ENCODE measurements around the gene KRT31.
"Not testable (repeated sequence)": the region's sequence is repeated elsewhere in the genome, so short reads cannot be mapped to it uniquely, and the experiment has no call there.

KRT31 gene

DNA sequence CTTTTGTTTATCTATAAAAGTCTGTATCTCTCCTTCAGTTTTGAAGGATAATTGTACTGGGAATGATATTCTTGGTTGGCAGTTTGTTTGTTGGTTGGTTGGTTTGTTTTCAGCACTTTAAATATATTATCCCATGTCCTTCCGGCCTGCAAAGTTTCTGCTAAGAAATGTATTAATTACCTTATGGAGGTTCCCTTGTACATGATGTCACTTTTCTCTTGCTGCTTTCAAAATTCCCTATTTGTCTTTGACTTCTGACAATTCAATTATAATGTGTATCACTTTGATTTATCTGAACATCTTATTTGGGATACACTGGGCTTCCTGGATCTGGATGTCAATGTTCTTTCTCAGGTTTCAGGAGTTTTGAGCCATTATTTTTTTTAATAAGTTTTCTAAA is 11.2 kb downstream of the KRT31 start:
- DNase-seq = no peak

GRCh38 chr17:41383690-41384089 is 13.7 kb downstream of the KRT31 start:
- peak in 1 of 4 experiments; percentile 13 for DNase-seq

DNA sequence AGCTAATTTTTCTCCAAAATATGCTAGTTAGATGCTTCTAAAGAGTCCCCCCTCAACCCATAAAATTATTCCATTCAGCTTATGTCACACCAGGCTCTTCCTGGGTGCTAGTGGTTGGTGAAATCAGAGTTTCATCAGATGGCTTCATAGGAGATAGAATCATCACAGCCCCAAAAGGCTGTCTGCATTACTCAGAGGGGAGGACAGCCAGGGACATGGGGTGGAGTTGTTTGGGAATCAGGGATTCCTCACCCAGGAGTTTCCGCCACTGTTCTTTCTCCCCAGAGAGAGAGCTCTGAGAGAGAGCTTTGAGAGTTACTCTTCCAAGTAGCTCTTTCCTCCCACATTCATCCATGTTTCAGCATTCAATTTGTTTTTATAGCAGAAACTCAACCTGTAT is 15.0 kb downstream of the KRT31 start:
- no peak for DNase-seq

DNA sequence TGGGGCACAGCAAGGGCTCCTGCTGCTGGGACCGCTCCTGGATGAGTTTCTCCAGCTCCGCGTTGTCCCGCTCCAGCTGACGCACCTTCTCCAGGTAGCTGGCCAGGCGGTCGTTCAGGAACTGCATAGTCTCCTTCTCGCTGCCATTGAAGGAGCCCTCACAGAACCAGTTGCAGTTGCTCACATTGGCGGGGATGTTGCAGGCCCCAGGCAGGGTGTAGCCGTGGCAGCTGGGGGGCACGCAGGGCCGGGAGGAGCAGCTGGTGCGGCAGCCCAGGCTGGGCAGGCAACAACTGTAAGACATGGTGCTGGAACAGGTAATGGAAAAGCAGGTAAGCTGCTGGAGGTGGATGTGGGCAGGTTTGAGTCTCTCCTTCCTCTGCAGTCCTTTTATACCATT is 15.5 kb downstream of the KRT31 start, which contains the start of gene KRT34:
TSS of gene KRT34 (minus strand) at position 364 of the 400 bp plus-strand sequence. CDS start at position 304, 60 bp downstream.
- DNase-seq = not testable (repeated sequence)

GRCh38 chr17:41380091-41380490 is 17.3 kb downstream of the KRT31 start:
- not testable (repeated sequence) for DNase-seq

DNA sequence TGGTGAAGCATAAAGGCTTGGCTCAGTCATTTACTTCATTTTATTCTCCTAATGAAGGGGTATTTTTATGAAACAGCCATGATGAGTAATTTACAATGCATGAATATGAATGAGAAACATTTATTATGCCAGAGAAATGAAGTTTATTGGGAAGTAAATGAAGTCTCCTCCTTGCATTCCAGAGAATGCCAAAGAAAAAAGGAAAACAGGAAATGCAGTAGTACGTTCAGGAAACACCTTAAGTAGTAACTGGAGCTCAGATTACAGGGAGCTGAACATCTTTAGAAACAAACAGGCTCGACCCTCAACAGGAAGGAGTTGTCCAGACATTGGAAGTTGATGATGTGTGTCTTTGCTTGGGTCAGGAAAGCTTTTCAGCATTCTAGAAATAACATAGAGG is 19.9 kb downstream of the KRT31 start:
- no peak for DNase-seq

DNA sequence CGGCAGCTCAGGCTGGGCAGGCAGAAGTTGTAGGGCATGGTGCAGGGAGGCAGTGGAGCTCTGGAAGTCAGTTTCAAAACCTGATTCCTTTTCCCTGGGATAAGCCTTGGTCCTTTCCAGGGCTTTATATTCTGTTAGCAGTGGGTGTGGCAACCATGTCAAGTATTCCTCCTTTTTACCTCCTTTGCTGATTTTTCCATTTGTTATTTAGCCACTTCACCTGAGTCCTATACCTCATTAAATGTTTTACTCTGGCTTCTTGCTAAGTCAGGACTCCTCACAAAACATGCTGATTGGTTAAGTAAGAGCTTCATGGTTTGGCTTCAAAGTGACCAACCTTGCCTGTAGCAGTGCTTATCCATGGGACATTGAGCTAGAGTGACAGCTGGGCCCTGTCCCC is 27.7 kb downstream of the KRT31 start, which contains the start of gene KRT33B:
TSS of gene KRT33B (minus strand) at position 101 of the 400 bp plus-strand sequence. CDS start at position 38, 63 bp downstream.
- DNase-seq = no peak

DNA sequence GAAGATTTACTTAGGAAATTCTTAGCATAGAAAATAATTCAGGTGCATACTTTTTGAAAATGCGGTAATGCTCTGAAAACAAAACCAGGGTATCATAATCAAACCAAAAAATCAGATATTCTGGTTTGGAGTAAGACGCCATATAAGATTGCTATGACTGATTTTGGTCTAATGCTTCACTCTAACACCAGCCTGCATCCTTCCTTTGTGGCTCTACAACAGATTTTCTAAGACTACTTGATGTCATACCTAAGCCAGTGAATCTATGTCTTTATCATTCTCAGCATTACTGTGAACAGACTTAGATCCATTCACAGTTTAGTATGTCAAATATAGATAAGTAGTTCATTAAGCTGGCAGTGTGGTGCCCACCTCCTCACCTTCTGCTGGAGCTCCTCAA is 28.4 kb downstream of the KRT31 start:
- DNase-seq = no peak

DNA sequence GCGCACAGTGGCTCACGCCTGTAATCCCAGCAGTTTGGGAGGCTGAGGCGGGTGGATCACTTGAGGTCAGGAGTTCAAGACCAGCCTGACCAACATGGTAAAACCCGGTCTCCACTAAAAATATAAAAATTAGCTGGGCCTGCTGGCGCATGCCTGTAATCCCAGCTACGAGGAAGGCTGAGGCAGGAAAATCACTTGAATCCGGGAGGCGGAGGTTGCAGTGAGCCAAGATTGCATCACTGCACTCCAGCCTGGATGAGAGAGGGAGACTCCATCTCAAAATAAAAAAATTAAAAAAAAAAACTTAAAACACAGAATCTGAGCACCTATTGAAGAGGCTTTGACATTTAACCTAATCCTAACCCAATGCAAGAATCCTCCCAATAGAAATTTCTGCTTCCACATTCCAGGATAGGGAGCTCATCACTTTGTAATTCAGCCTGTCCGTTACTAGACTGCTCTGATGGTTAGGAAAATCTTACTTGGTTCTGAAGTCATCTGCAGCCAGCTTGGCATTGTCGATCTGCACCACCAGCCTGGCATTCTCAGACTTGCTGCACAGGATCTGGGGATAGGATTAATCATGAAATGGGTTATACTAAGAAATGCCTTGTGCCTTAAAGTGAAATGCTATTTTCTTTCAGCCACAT is 29.9 kb downstream of the KRT31 start:
- DNase-seq = no peak

DNA sequence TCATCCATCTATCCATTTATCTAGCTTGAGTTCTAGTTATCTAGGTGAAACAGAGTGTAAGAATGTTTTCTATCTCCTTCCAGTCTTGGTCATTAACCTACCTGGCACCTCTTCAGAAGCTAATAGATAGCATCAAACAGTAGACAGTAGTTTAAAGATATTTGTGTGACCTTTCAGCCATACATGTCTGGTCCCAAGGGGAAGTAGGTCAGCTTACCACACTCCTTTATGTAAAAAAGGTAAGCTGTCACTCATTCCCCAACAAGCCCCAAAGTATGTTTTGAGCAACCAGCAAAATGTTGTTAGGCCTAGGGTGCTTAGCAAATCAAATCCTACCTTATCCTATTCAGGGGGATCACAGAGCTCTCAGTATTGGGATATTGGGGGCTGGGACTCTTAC is 31.3 kb downstream of the KRT31 start:
- DNase-seq = no peak

GRCh38 chr17:41363881-41364280 is 33.5 kb downstream of the KRT31 start:
- DNase-seq = no peak

GRCh38 chr17:41360296-41360995 is 37.0 kb downstream of the KRT31 start:
- DNase-seq = no peak

GRCh38 chr17:41354536-41354935 is 42.9 kb downstream of the KRT31 start:
- peak; percentile 12 to 53 (median 30) for DNase-seq

DNA sequence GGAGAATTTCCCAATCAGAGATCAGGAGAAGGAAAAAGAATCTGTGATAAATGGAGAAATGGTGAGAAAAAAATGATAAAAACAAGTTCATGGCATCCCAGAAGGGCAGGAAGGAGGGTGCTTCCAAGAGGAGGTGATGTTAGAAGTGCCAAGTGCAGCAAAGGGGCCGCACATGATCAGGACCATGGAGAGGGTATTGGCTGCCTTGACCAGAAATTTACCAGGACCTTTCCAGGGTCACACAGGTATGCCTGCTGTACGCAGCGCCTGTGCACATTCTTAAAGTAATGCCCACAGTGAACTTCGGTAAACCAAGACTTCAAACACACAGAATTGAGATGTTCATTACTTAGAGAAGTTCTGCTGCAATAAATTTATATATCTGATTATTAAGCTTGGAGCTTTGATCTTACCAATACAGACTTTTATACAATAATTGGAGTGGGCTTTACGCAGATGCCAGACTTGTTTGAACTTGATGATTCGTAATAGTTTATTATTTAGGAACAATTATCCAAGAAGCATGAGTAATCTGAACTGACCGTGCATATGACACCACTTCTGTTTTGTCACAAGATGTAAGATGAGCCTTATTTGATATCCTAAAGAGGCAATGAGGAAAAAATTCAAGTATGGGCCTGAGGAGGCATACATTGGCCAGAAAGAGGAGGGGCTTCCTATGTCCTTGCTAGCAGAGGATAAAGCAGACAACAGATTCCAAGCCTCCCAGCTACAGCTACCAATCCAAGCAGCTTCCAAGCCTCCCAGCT is 44.6 kb downstream of the KRT31 start:
- no peak for DNase-seq

DNA sequence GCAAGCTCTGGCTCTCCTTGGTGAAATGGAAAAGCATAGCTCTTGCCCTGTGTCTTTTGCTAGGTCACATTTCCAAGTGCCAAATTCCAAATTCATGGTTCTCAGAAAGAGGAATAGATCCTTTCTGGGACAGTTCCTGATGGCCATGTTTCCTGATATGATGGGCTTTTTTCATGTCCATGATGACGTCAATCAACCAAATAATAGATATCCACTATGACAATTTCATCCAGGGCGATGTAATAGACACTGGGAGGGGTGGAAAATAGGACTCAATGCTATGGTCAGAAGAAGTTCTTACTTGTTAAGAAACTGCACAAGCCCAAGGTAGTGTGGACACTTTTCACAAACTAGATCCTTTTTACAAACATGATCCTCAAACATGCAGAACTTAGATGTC is 46.2 kb downstream of the KRT31 start:
- DNase-seq = no peak

GRCh38 chr17:41350381-41350878 is 47.0 kb downstream of the KRT31 start, which contains the start of gene KRT33A:
TSS of gene KRT33A (minus strand) at chr17:41350828. CDS start at chr17:41350767, 61 bp downstream.
- DNase-seq = not testable (repeated sequence)

- no peak for DNase-seq
Measured at GRCh38 chr17:41347869-41348760, 49.3 kb downstream of the KRT31 start.

DNA sequence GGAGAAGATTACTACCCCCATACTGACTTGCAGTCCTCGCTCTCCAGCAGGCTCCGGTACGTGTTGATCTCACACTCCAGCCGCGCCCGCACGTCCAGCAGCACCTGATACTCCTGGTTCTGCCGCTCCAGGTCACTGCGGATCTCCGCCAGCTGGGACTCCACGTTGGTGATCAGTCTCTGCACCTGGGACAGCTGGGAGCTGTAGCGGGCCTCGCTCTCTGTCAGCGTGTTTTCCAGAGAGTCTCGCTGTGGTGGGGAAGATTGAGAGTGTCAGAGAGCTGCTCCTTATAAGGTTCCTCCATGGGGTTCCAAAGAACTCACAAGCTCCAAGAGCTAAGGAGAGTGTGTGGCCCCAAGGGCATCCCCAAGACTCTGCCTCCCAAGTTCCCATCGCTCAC is 51.0 kb downstream of the KRT31 start:
- DNase-seq = not testable (repeated sequence)

- DNase-seq = no peak
Measured at GRCh38 chr17:41345992-41346391, 51.4 kb downstream of the KRT31 start.
